ENCODE results near the gene DNASE2B. TPM values are rescaled to one million over a fixed set of nuclear protein-coding genes. Genes with fewer than 3 reads are reported as not detected.

DNASE2B gene
- total RNA-seq, 1 experiment from 2014 or later = not detected

DNA sequence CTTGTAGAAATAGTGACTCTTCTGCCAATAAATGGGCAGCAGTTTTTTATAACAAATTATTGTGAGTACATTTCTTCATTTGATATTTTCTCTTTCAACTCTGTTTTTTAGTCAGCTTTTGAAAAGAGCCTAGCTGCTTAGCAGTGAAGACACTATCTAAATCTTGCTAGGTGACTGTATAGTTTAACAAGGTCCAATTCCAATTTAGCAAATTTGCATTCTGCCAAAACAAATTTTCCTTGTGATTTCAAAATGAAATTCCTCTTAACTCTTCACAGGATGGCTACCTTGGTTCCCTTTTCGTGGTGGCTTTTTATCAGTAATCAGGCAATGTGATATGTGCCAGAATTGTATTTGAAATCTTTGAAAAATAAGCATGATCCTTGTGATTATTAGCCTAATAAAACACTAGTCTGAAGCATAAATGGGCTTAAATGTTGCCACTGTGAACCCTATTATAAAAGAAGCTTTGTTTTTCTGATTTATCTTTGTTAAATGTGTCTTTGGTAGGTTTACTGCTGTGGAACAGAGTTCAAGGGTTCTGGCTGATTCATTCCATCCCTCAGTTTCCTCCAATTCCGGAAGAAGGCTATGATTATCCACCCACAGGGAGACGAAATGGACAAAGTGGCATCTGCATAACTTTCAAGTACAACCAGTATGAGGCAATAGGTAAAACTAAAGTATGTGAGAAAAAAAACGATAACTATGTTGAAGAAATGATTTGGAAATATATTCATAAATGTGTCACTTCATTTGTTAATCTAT, 12.2 kb downstream of the DNASE2B start:
- H4K20me1 ChIP-seq (ENCODE audit: low read length) = no peaks in the 10 kb centered on the region
- H3K9ac ChIP-seq (ENCODE audit: low read length) = no peak overlapping the region; the same call in 1 of the 2 replicates
- H3K36me3 ChIP-seq (ENCODE audit: low read depth, low read length) = no peaks in the 10 kb centered on the region
- H3K27me3 ChIP-seq (ENCODE audit: low read length) = no peaks in the 10 kb centered on the region
- H3K79me2 ChIP-seq (ENCODE audit: low read length) = no peaks in the 10 kb centered on the region
- intact Hi-C loops (cut with micrococcal nuclease) = loop anchor here (2.0 to 5.0 kb wide), 2 partner anchors 46 to 108 kb away; partner anchors contain the start of gene SAMD13
- TF ChIP-seq EZH2 (IDR thresholded peaks at IDR 0.05; ENCODE audit: low read length, unreplicated experiment) = no peak
- H3K9me2 ChIP-seq (replicated peaks; ENCODE audit: low read length) = no peaks in the 10 kb centered on the region
- CTCF ChIA-PET = interaction anchor here (0.7 kb wide), 1 partner anchor 268 kb away, joined by 3 read pairs; no protein-coding TSS in a partner anchor
- peak overlapping the region; percentile 33 for H3K4me2 ChIP-seq (ENCODE audit: low read length)
- no peak overlapping the region for H3K4me3 ChIP-seq (ENCODE audit: low read length)
- H3K9me3 ChIP-seq (ENCODE audit: low read length) = no peaks in the 10 kb centered on the region
- H3K27ac ChIP-seq (ENCODE audit: low read length) = peak overlapping the region; percentile 62
- ATAC-seq (peak; percentile 31; the same call in 1 of the 2 replicates), DNase-seq (no peak)
- no TSS peak for BruUV-seq (replicated peaks)
- peaks cover 5% of the 10 kb centered on the region for H3F3A ChIP-seq (ENCODE audit: low read length, unreplicated experiment)
- peak overlapping the region; percentile 18; the same call in 1 of the 2 replicates for H2AFZ ChIP-seq (ENCODE audit: low read length)
- POLR2A ChIA-PET (ENCODE audit: unreplicated experiment) = no interaction called here
- peaks cover 52% of the 10 kb centered on the region for H3K4me1 ChIP-seq (ENCODE audit: insufficient read depth, low read length)

DNA sequence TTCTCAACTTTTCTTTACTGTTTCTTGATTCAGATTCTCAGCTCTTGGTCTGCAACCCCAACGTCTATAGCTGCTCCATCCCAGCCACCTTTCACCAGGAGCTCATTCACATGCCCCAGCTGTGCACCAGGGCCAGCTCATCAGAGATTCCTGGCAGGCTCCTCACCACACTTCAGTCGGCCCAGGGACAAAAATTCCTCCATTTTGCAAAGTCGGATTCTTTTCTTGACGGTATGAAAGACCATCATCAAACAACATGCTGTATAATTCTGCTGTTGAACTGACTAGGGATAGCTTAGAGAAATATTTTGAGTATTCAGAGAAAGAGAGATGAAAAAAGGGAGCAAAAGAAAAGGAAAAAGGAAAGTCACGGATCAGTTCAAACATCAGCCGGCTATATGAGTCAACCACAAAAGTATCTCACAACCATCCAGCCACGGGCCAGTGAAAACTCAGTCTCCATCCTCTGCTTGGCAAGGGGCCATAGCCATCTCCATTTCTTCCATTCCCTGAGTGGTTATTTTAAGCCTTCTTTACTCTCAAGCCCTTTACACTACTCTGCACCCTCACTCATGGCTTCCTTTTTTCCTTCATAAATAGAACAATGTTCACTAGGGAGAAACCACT, 14.1 kb downstream of the DNASE2B start:
- BruUV-seq (replicated peaks) = no TSS peak
- ATAC-seq (no peak), DNase-seq (no peak)
- Histone ChIP-seq H2AFZ (ENCODE audit: low read length) (no peak overlapping the region), H3K27ac (ENCODE audit: low read length) (no peak overlapping the region), H3K27me3 (ENCODE audit: low read length) (no peaks in the 10 kb centered on the region), H3K4me1 (ENCODE audit: insufficient read depth, low read length) (peaks cover 41% of the 10 kb centered on the region), H3K9ac (ENCODE audit: low read length) (no peak overlapping the region), H3K36me3 (ENCODE audit: low read depth, low read length) (no peaks in the 10 kb centered on the region), H3K4me3 (ENCODE audit: low read length) (no peak overlapping the region), H3K79me2 (ENCODE audit: low read length) (no peaks in the 10 kb centered on the region), H3F3A (ENCODE audit: low read length, unreplicated experiment) (peaks cover 5% of the 10 kb centered on the region), H3K9me3 (ENCODE audit: low read length) (no peaks in the 10 kb centered on the region), H4K20me1 (ENCODE audit: low read length) (no peaks in the 10 kb centered on the region), H3K4me2 (ENCODE audit: low read length) (no peak overlapping the region), H3K9me2 (replicated peaks; ENCODE audit: low read length) (no peaks in the 10 kb centered on the region)
- no peak for TF ChIP-seq EZH2phosphoT487 (IDR thresholded peaks at IDR 0.05; ENCODE audit: borderline replicate concordance, low read length)
- TF ChIP-seq, protein P1, sequence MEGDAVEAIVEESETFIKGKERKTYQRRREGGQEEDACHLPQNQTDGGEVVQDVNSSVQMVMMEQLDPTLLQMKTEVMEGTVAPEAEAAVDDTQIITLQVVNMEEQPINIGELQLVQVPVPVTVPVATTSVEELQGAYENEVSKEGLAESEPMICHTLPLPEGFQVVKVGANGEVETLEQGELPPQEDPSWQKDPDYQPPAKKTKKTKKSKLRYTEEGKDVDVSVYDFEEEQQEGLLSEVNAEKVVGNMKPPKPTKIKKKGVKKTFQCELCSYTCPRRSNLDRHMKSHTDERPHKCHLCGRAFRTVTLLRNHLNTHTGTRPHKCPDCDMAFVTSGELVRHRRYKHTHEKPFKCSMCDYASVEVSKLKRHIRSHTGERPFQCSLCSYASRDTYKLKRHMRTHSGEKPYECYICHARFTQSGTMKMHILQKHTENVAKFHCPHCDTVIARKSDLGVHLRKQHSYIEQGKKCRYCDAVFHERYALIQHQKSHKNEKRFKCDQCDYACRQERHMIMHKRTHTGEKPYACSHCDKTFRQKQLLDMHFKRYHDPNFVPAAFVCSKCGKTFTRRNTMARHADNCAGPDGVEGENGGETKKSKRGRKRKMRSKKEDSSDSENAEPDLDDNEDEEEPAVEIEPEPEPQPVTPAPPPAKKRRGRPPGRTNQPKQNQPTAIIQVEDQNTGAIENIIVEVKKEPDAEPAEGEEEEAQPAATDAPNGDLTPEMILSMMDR (conservative IDR thresholded peaks at IDR 0.05; ENCODE audit: low read depth, low read length) = no peak
- no peak for TF ChIP-seq EZH2 (IDR thresholded peaks at IDR 0.05; ENCODE audit: low read length, unreplicated experiment)
- intact Hi-C loops (cut with micrococcal nuclease) = loop anchor here (5.0 kb wide), 1 partner anchor 110 kb away; the partner anchor contains the start of gene SAMD13
- ChIA-PET CTCF (no interaction called here), POLR2A (ENCODE audit: unreplicated experiment) (no interaction called here)

DNA sequence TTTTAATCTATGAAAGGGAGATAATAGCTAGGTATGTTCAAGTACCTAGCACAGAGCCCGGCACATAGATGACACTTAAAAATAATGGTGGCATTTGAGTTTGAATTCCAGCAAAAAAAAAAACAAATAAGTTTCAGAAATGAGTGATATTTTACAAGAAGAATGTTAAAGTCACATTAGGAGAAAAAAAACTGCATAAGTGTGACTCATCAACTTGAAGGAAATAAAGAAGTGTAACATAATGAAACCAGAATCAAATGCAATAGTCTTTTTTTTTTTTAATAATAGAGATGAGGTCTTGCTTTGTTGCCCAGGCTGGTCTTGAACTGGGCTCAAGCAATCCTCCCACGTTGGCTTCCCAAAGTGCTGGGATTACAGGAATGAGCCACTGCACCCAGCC, 17.1 kb downstream of the DNASE2B start:
- ChIA-PET POLR2A (ENCODE audit: unreplicated experiment) (no interaction called here), CTCF (no interaction called here)
- Histone ChIP-seq H3K4me1 (ENCODE audit: insufficient read depth, low read length) (peaks cover 16% of the 10 kb centered on the region), H3K4me3 (ENCODE audit: low read length) (no peak overlapping the region), H3K27ac (ENCODE audit: low read length) (no peak overlapping the region), H3K4me2 (ENCODE audit: low read length) (no peak overlapping the region), H3K36me3 (ENCODE audit: low read depth, low read length) (no peaks in the 10 kb centered on the region), H3K9ac (ENCODE audit: low read length) (no peak overlapping the region), H3K27me3 (ENCODE audit: low read length) (no peaks in the 10 kb centered on the region), H3F3A (ENCODE audit: low read length, unreplicated experiment) (no peaks in the 10 kb centered on the region), H3K9me3 (ENCODE audit: low read length) (no peaks in the 10 kb centered on the region), H4K20me1 (ENCODE audit: low read length) (no peaks in the 10 kb centered on the region), H2AFZ (ENCODE audit: low read length) (no peak overlapping the region), H3K9me2 (replicated peaks; ENCODE audit: low read length) (no peaks in the 10 kb centered on the region), H3K79me2 (ENCODE audit: low read length) (no peaks in the 10 kb centered on the region)
- DNase-seq (peak; percentile 19), ATAC-seq (peak; percentile 37; the same call in 1 of the 2 replicates)
- intact Hi-C loops (cut with micrococcal nuclease) = no loop called here
- no TSS peak for BruUV-seq (replicated peaks)
- TF ChIP-seq EZH2 (IDR thresholded peaks at IDR 0.05; ENCODE audit: low read length, unreplicated experiment) (no peak), EZH2phosphoT487 (IDR thresholded peaks at IDR 0.05; ENCODE audit: borderline replicate concordance, low read length) (no peak)
- TF ChIP-seq, protein P1 (conservative IDR thresholded peaks at IDR 0.05; ENCODE audit: low read depth, low read length) = no peak
